NCI-H460 (cell line): ENCODE data around the gene TMEM191C. TPM values are rescaled to one million over a fixed set of nuclear protein-coding genes. Genes with fewer than 3 reads are reported as not detected.

Experiments
- total RNA-seq: library from RNA; depleted of rRNA; stranded (reverse); fragments of >200 nt; shearing (Covaris generic); gene quantifications from 2 replicates; pipeline ENCODE4 v1.2.3, GENCODE V29; 2014; rRNA removed

Gene TMEM191C
- total RNA-seq, 1 experiment from 2014 or later: 0.37 TPM

Other genes with a start within 250 kb of the TMEM191C start
- 0.17 and 0.27 TPM in 2 replicates for gene RIMBP3B, start 83.6 kb upstream of the TMEM191C start, total RNA-seq
- gene HIC2, start 50.0 kb upstream of the TMEM191C start, total RNA-seq: 1.7 and 1.9 TPM in 2 replicates
- 0.42 and 0.81 TPM in 2 replicates for gene RIMBP3C, start 84.1 kb downstream of the TMEM191C start, total RNA-seq
- gene UBE2L3, start 100.3 kb downstream of the TMEM191C start, total RNA-seq: 62.5 and 62.8 TPM in 2 replicates
- gene YDJC, start 162.6 kb downstream of the TMEM191C start, total RNA-seq: 61.2 and 73.5 TPM in 2 replicates
- gene CCDC116, start 165.4 kb downstream of the TMEM191C start, total RNA-seq: not detected in 2 replicates
- 21.2 and 25.3 TPM in 2 replicates for gene SDF2L1, start 174.9 kb downstream of the TMEM191C start, total RNA-seq
- 20.3 and 22.8 TPM in 2 replicates for gene PPIL2, start 198.6 kb downstream of the TMEM191C start, total RNA-seq